ENCODE measurements around the gene PSMB2. TPM values are rescaled to one million over a fixed set of nuclear protein-coding genes. Genes with fewer than 3 reads are reported as not detected.

The PSMB2 gene
- polyA plus RNA-seq, 1 donor from 2014 or later: 48.2 TPM

DNA sequence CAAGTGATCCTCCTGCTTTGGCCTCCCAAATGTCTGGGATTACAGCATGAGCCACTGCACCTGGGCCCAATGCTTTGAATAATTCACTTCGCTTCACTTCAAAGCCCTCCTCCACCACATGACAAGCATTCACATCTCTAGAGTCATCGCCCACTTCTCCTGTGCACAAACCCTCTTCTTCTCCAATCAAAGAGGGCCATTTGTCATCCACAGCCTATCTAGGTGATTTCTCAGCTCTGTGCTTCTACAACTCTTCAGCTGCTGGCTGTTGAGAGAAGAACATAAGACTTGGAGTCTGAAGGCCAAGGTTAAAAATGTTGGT is 20.1 kb upstream of the PSMB2 start:
- no peaks in the 10 kb centered on the region for H3K36me3 ChIP-seq (ENCODE audit: insufficient read depth, low read length)
- H3K79me2 ChIP-seq (replicated peaks; ENCODE audit: insufficient read depth, low read length): no peaks in the 10 kb centered on the region
- H3K4me2 ChIP-seq (ENCODE audit: low read length): no peak overlapping the region
- H3F3A ChIP-seq (ENCODE audit: insufficient read depth, low read length, poor library complexity, severe bottlenecking): no peaks in the 10 kb centered on the region
- H3K9ac ChIP-seq (ENCODE audit: low read length): no peak overlapping the region
- TF ChIP-seq SMC3 (conservative IDR thresholded peaks at IDR 0.05; ENCODE audit: poor library complexity) (no peak), EZH2 (IDR thresholded peaks at IDR 0.05; ENCODE audit: borderline replicate concordance, insufficient read depth, low read length, poor library complexity, severe bottlenecking) (no peak), CTCF (IDR thresholded peaks at IDR 0.05; ENCODE audit: poor library complexity, severe bottlenecking) (no peak)
- TF ChIP-seq, protein P1, sequence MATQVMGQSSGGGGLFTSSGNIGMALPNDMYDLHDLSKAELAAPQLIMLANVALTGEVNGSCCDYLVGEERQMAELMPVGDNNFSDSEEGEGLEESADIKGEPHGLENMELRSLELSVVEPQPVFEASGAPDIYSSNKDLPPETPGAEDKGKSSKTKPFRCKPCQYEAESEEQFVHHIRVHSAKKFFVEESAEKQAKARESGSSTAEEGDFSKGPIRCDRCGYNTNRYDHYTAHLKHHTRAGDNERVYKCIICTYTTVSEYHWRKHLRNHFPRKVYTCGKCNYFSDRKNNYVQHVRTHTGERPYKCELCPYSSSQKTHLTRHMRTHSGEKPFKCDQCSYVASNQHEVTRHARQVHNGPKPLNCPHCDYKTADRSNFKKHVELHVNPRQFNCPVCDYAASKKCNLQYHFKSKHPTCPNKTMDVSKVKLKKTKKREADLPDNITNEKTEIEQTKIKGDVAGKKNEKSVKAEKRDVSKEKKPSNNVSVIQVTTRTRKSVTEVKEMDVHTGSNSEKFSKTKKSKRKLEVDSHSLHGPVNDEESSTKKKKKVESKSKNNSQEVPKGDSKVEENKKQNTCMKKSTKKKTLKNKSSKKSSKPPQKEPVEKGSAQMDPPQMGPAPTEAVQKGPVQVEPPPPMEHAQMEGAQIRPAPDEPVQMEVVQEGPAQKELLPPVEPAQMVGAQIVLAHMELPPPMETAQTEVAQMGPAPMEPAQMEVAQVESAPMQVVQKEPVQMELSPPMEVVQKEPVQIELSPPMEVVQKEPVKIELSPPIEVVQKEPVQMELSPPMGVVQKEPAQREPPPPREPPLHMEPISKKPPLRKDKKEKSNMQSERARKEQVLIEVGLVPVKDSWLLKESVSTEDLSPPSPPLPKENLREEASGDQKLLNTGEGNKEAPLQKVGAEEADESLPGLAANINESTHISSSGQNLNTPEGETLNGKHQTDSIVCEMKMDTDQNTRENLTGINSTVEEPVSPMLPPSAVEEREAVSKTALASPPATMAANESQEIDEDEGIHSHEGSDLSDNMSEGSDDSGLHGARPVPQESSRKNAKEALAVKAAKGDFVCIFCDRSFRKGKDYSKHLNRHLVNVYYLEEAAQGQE (IDR thresholded peaks at IDR 0.05; ENCODE audit: borderline replicate concordance): no peak
- no peak overlapping the region for H2AFZ ChIP-seq (ENCODE audit: low read depth, low read length)
- H3K9me2 ChIP-seq (ENCODE audit: insufficient read depth, low read length): no peaks in the 10 kb centered on the region
- peaks cover 7% of the 10 kb centered on the region for H3K27me3 ChIP-seq (ENCODE audit: insufficient read depth, low read depth, low read length)
- no peak overlapping the region for H3K4me3 ChIP-seq (ENCODE audit: low read length)
- H3K27ac ChIP-seq (ENCODE audit: low read length): no peak overlapping the region
- H4K20me1 ChIP-seq (ENCODE audit: insufficient read depth): no peaks in the 10 kb centered on the region
- no peaks in the 10 kb centered on the region for H3K9me3 ChIP-seq (ENCODE audit: low read length)

- H3F3A ChIP-seq (ENCODE audit: insufficient read depth, low read length, poor library complexity, severe bottlenecking): no peaks in the 10 kb centered on the region
- H3K9me3 ChIP-seq (ENCODE audit: low read length): no peaks in the 10 kb centered on the region
- H3K9me2 ChIP-seq (ENCODE audit: insufficient read depth, low read length): no peaks in the 10 kb centered on the region
- no peak for TF ChIP-seq EP300 (conservative IDR thresholded peaks at IDR 0.05; ENCODE audit: poor library complexity, severe bottlenecking)
- TF ChIP-seq, protein P1 (IDR thresholded peaks at IDR 0.05; ENCODE audit: borderline replicate concordance): peak; percentile 28
- no peak for TF ChIP-seq SMC3 (conservative IDR thresholded peaks at IDR 0.05; ENCODE audit: poor library complexity)
- no peak for TF ChIP-seq MXI1 (conservative IDR thresholded peaks at IDR 0.05; ENCODE audit: poor library complexity, severe bottlenecking)
- no peak for TF ChIP-seq CTCF (IDR thresholded peaks at IDR 0.05; ENCODE audit: poor library complexity, severe bottlenecking)
- no peak overlapping the region for H3K4me3 ChIP-seq (ENCODE audit: low read length)
- no peaks in the 10 kb centered on the region for H3K79me2 ChIP-seq (replicated peaks; ENCODE audit: insufficient read depth, low read length)
- no peak overlapping the region for H3K9ac ChIP-seq (ENCODE audit: low read length)
- H3K27ac ChIP-seq (ENCODE audit: low read length): no peak overlapping the region
- H3K36me3 ChIP-seq (ENCODE audit: insufficient read depth, low read length): no peaks in the 10 kb centered on the region
- H3K4me2 ChIP-seq (ENCODE audit: low read length): no peak overlapping the region
- H4K20me1 ChIP-seq (ENCODE audit: insufficient read depth): no peaks in the 10 kb centered on the region
- H2AFZ ChIP-seq (ENCODE audit: low read depth, low read length): no peak overlapping the region
- H3K27me3 ChIP-seq (ENCODE audit: insufficient read depth, low read depth, low read length): peaks cover 7% of the 10 kb centered on the region
These were observed 19.5 kb upstream of the PSMB2 start for GRCh38 chr1:35660581-35661473.

Measured in neural cell (in vitro differentiated cells).